ENCODE measurements around the gene NDUFS6.

- TF ChIP-seq RCOR1 (IDR thresholded peaks at IDR 0.05; ENCODE audit: low read depth, low read length) (no peak), TP53 (CRISPR knock-in tag; IDR thresholded peaks at IDR 0.05) (no peak), CTCF (IDR thresholded peaks at IDR 0.05) (peak; percentile 61), ZNF302 (CRISPR knock-in tag; IDR thresholded peaks at IDR 0.05) (no peak), MAFK (IDR thresholded peaks at IDR 0.05; ENCODE audit: partially characterized antibody) (no peak), ATOH8 (CRISPR knock-in tag; IDR thresholded peaks at IDR 0.05; ENCODE audit: low read depth) (no peak)
These were observed 37.7 kb upstream of the NDUFS6 start for GRCh38 chr5:1763548-1763911.

Data from A549 (cell line).